NCI-H524 (cell line): ENCODE results near the gene SSR3.
A peak's percentile ranks its signal among the peaks of the same experiment; 100 is the strongest.
"Not testable (repeated sequence)": the region's sequence is repeated elsewhere in the genome, so short reads cannot be mapped to it uniquely, and the experiment has no call there.

Experiments
- DNase-seq, 2 experiments: peaks; one replicate each; lab custom pipeline; 2025; lab: John Stamatoyannopoulos, UW

Gene SSR3

GRCh38 chr3:156576051-156576450, 21.1 kb upstream of the SSR3 start:
- no peak for DNase-seq

- DNase-seq, result peak in 1 of 2 experiments; percentile 19
These were observed 20.7 kb upstream of the SSR3 start for GRCh38 chr3:156575641-156576040.

GRCh38 chr3:156569881-156570280, 15.0 kb upstream of the SSR3 start:
- not testable (repeated sequence) for DNase-seq

GRCh38 chr3:156569016-156569415, 14.1 kb upstream of the SSR3 start:
- not testable (repeated sequence) for DNase-seq

GRCh38 chr3:156563900-156564682, 9.2 kb upstream of the SSR3 start:
- DNase-seq, result no peak

- DNase-seq, result not testable (repeated sequence)
These were observed 7.6 kb upstream of the SSR3 start for GRCh38 chr3:156562486-156562885.

- DNase-seq, result no peak
These were observed 6.6 kb upstream of the SSR3 start for GRCh38 chr3:156561533-156561932.

GRCh38 chr3:156559321-156559720, 4.4 kb upstream of the SSR3 start:
- DNase-seq, result no peak

GRCh38 chr3:156558389-156558788, 3.5 kb upstream of the SSR3 start:
- DNase-seq, result no peak

GRCh38 chr3:156554515-156554841, 439 bp downstream of the SSR3 start:
- no peak for DNase-seq

GRCh38 chr3:156553705-156554356, 1.1 kb downstream of the SSR3 start:
- DNase-seq, result peak; percentile 6 to 18

- DNase-seq, result no peak
These were observed 1.9 kb downstream of the SSR3 start for GRCh38 chr3:156552973-156553372.

GRCh38 chr3:156551746-156552145, 3.2 kb downstream of the SSR3 start:
- DNase-seq, result no peak

GRCh38 chr3:156551261-156551660, 3.7 kb downstream of the SSR3 start:
- no peak for DNase-seq

GRCh38 chr3:156548902-156549301, 6.0 kb downstream of the SSR3 start:
- DNase-seq, result no peak

- no peak for DNase-seq
These were observed 6.8 kb downstream of the SSR3 start for GRCh38 chr3:156548041-156548687.

- no peak for DNase-seq
These were observed 7.3 kb downstream of the SSR3 start for GRCh38 chr3:156547637-156548036.

- no peak for DNase-seq
These were observed 11.8 kb downstream of the SSR3 start for GRCh38 chr3:156543043-156543555.

GRCh38 chr3:156542101-156543042, 12.5 kb downstream of the SSR3 start:
- DNase-seq, result no peak

GRCh38 chr3:156539802-156540201, 15.1 kb downstream of the SSR3 start:
- no peak for DNase-seq

- no peak for DNase-seq
These were observed 15.9 kb downstream of the SSR3 start for GRCh38 chr3:156539051-156539450.
